GM20431 (cell line): ENCODE results near the gene ZNF565.
"Not testable (repeated sequence)": the region's sequence is repeated elsewhere in the genome, so short reads cannot be mapped to it uniquely, and the experiment has no call there.

Experiments
- in situ Hi-C: fragments of 300-500 bp; cut with MseI, MboI; formaldehyde crosslinking; loops from one replicate; pipeline ENCODE4 v1.15.0; 2020; ENCODE audit warnings: low sequenced_read_pairs; ENCODE audit not compliant: unreplicated experiment

The ZNF565 gene

DNA sequence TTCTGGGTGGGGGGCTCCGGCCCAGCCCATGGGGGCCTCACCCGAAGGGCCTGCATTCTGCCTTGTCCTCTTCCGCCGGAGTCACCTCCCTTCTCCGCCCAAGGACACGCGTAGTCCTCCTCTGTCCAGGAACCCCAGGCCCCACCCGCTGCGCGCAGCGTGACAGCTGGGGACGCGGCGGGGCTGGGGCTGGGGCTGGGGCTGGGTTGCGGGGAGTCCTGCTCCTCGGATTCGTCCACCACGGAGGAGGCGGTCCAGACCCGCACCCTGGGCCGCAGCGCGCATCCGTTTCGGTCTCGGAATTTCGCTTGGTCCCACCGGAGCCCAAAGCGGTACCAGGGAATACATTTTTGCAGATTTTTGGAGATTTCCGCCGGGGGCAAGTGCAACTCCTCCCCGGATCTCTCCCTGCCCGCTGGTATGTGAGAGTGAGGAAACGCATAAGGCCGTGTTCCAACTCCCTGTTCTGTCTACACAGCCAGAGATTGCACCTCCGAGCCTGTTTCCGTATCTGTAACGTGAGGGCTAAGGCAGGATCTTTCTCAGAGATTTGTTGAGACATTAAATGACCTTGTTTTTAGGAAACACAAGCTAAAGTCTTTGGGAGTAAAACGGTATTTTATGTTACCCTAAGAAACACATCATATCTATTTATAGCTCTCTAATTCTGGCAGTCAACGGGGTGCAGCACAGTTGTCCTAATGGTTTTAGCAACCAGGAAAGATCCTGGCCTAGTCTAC is 61.9 kb downstream of the ZNF565 start, which contains the start of gene COX7A1:
Gene COX7A1, minus strand, starts transcription at position 96 of the 740 bp plus-strand sequence. Its CDS starts 40 bp downstream, at position 56.
- in situ Hi-C loops = no loop called here

- in situ Hi-C loops = no loop called here
Measured at GRCh38 chr19:36152019-36152351, 62.5 kb downstream of the ZNF565 start.

- in situ Hi-C loops = no loop called here
Measured at GRCh38 chr19:36151144-36152018, 63.1 kb downstream of the ZNF565 start.

DNA sequence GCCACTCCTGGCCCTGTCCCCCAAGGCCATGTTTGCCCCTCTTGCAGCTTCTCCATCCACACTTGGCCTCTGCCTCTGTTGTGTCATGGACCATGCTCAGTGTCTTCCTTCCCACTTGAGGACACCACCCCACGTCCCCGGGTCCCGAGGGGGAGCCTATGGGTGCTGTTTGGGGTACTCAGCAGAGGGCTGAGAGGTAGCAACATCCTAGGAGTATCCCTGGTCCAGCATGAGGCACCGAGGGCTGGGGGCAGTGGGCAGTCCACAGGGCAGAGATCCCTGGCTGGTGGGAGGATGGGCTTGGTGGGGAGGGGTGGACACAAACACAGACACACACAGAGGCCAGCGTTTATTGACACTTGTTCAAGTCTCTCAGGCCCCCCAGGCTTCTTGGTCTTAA is 63.9 kb downstream of the ZNF565 start:
- in situ Hi-C loops = no loop called here

GRCh38 chr19:36149673-36150406 is 64.6 kb downstream of the ZNF565 start:
- in situ Hi-C loops = no loop called here

DNA sequence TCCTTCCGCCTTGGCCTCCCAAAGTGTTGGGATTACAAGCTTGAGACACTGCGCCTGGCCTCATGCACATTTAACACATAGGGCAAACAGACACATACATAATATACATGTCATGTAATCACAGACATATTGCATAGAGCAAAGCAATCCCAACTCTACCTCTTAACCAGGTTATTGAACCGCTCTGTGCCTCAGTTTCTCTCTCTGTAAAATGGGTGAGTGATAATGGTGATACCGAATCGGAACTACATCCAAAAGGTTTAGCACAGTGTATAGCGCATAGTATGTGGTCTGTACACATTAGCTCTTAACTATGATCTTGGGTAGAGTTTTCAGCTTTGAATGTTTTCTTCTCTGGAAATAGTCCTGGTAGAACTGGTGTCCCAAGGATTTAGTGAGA is 69.8 kb downstream of the ZNF565 start:
- in situ Hi-C loops = no loop called here

- in situ Hi-C loops = no loop called here
Measured at GRCh38 chr19:36142496-36142895, 72.0 kb downstream of the ZNF565 start.

GRCh38 chr19:36142046-36142445 is 72.4 kb downstream of the ZNF565 start:
- in situ Hi-C loops = no loop called here

DNA sequence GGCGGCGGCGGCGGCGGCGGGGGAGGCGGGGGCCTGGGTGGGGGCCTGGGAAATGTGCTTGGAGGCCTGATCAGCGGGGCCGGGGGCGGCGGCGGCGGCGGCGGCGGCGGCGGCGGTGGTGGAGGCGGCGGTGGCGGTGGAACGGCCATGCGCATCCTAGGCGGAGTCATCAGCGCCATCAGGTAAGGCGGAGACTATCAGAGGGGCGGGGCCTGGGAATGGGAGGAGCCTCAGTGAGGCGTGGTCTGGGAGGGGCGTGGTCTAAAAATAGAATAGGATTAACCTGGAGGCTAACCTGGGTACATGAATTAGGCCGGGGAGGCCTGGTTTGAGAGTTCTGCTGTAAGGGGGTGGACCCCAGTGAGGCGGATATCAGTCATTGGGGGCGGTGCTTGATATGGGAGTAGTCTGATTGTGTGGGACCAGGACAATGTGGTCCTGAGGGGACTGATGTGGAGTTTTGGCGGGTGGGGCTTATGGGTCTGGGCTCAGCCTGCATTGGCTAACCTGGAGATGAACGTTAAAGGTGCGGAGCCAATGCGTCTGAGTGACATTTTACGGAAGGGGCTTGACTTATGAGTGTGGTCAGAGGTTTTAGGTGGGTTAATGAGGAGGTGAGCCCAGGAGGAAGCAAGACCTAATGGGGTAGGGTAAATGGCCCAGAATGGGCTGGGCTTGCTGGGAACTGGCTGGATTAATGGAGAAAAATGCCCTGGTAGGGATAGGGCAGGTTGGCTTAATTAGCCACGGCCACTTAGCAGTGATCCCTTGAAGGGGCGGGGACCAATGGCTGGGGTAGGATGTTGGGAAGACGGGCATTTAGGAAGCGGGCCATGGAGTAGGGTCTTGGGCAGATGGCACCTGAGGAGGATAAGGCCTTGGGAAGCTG is 73.2 kb downstream of the ZNF565 start:
- in situ Hi-C loops = no loop called here

DNA sequence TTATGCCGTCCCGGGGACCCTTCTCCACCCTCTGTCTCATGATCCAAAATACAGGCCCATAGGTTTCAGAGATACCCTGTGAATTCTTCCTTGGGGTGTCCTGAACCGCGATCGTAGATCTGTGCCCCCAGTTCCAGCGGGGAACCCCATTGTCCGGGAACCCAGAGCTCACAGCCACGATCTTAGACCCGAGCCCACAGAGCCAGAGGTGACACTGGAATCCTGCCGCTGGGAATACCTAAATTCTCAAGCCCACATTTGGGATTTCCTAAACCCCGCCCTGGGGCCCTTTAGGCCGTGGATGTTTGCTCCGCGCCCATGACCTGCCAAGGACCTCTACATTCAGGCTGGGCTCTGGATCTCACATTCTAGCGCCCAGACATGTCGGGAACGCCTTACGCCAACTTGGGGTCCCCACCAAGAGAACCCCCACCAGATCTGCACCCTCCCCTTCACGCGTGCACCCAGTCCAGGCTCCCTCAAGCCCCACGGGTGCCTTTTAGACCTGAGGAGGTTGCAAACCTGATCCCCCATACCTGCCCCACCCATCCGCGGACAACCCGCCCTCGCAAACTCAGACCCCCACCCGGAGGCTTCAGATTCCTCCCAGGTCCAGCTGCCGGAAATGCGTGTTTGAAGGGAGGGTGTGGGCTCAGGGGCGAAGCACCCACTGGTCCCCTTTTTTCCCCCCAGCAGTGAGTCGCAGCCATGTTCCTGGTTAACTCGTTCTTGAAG is 74.0 kb downstream of the ZNF565 start:
- in situ Hi-C loops = no loop called here

- in situ Hi-C loops = no loop called here
Measured at GRCh38 chr19:36139473-36140303, 74.8 kb downstream of the ZNF565 start, which contains the start of gene CAPNS1. TSS of gene CAPNS1 (plus strand) at chr19:36140066. CDS start at chr19:36141012, 946 bp downstream.

DNA sequence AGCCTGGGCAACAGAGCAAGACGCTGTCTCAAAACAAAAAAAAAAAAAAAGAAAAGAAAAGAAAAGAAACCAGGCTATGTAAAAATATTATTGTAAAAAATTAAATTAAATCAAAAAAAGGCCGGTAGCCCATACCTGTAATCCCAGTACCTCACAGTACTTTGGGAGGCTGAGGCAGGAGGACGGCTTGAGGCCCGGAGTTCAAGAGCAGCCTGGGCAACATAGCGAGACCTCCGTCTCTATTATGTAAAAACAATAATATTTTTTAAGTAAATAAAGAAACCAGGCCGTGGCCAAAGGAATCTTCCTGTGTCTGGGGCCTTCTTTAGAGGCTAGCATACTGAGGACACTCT is 75.4 kb downstream of the ZNF565 start:
- in situ Hi-C loops = no loop called here

DNA sequence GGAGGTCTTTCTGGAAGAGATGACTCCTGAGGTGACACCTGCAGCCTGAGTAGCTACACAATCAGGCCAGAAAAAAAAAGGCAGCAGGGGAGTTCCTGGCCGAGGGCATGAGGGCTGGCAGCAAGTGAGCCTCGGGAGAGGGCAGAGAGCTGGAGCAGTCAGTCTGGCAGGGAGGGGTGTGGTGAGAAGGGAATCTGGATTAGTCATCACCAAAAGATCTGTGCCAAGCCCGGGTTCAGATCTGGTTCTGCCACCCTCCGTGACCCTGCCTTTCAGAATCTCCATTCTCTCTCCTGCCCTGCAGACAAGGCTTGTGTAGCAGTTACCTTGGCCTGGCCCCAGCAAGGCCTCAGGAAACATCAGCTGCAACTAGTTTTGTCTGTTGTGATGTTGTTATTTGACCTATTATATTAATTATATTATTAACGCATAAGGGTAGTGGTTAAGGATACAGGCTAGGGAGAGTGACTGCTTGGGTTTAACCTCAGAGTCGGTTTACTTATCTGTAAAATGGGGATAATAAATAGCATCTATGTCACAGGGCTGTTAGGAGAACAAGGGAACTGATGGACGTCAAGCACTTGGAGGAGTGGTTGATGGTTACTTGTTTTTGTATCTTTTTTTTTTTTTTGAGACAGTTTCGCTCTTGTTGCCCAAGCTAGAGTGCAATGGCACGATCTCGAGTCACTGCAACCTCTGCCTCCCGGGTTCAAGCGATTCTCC is 77.3 kb downstream of the ZNF565 start:
- in situ Hi-C loops = no loop called here

DNA sequence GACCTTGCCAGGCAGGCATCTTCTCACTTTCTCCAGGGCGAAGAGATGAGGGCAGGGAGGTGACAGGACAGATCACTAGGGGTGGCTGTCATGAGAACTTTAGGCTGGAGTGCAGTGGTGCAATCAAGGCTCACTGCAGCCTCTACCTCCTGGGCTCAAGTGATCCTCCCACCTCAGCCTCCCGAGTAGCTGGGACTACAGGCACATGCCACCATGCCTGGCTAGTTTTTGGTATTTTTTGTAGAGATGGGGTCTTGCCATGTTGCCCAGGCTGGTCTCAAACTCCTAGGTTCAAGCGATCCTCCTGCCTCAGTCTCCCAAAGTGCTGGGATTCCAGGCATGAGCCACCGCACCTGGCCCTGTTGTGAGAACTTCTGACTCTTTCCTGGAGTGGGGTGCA is 79.6 kb downstream of the ZNF565 start:
- in situ Hi-C loops = not testable (repeated sequence)
